KG1 (cell line): ENCODE data around the gene NRCAM.

Experiments
- DNase-seq: peaks from one replicate; lab custom pipeline; 2025; lab: John Stamatoyannopoulos, UW

The NRCAM gene

GRCh38 chr7:108246227-108246837, 209.9 kb downstream of the NRCAM start:
- DNase-seq: no peak

GRCh38 chr7:108245523-108246226, 210.6 kb downstream of the NRCAM start:
- no peak for DNase-seq

GRCh38 chr7:108244110-108244509, 212.1 kb downstream of the NRCAM start:
- no peak for DNase-seq

GRCh38 chr7:108239501-108240225, 216.6 kb downstream of the NRCAM start:
- no peak for DNase-seq

GRCh38 chr7:108236681-108237415, 219.4 kb downstream of the NRCAM start:
- DNase-seq: no peak

- DNase-seq: no peak
Observed at GRCh38 chr7:108235451-108236061, 220.7 kb downstream of the NRCAM start.

GRCh38 chr7:108234971-108235450, 221.2 kb downstream of the NRCAM start:
- DNase-seq: no peak

GRCh38 chr7:108234281-108234680, 222.0 kb downstream of the NRCAM start:
- DNase-seq: no peak

- DNase-seq: no peak
Observed at GRCh38 chr7:108232076-108232475, 224.2 kb downstream of the NRCAM start.

GRCh38 chr7:108231221-108231620, 225.0 kb downstream of the NRCAM start:
- DNase-seq: no peak

GRCh38 chr7:108227366-108227765, 228.9 kb downstream of the NRCAM start:
- DNase-seq: no peak

- no peak for DNase-seq
Observed at GRCh38 chr7:108226816-108227299, 229.4 kb downstream of the NRCAM start.

GRCh38 chr7:108225531-108226181, 230.6 kb downstream of the NRCAM start:
- no peak for DNase-seq

GRCh38 chr7:108224387-108224786, 231.8 kb downstream of the NRCAM start:
- DNase-seq: no peak

GRCh38 chr7:108222236-108222892, 233.9 kb downstream of the NRCAM start:
- DNase-seq: no peak

GRCh38 chr7:108211382-108212201, 244.6 kb downstream of the NRCAM start:
- DNase-seq: no peak

GRCh38 chr7:108210796-108211195, 245.4 kb downstream of the NRCAM start:
- DNase-seq: no peak

GRCh38 chr7:108205311-108205710, 250.9 kb downstream of the NRCAM start:
- no peak for DNase-seq

- DNase-seq: no peak
Observed at GRCh38 chr7:108204281-108204796, 251.9 kb downstream of the NRCAM start.
